ENCODE data around the gene DOCK11. TPM values are rescaled to one million over a fixed set of nuclear protein-coding genes. Genes with fewer than 3 reads are reported as not detected.
"Not testable (repeated sequence)": the region's sequence is repeated elsewhere in the genome, so short reads cannot be mapped to it uniquely, and the experiment has no call there.

Gene DOCK11
- total RNA-seq, 2 donors from 2014 or later: 3.1 to 3.4 TPM

- DNase-seq: no peak
- no peaks in the 10 kb centered on the region for H3K36me3 Mint-ChIP-seq (ENCODE audit: low read depth)
- Histone ChIP-seq H3K4me3 (ENCODE audit: low read length) (no peak overlapping the region), H3K4me1 (ENCODE audit: control insufficient read depth, insufficient read depth, low read length) (no peaks in the 10 kb centered on the region), H3K9me3 (ENCODE audit: control insufficient read depth, low read length) (no peaks in the 10 kb centered on the region), H3K9ac (ENCODE audit: extremely low read depth, low read length, poor library complexity, severe bottlenecking) (no peak overlapping the region), H3K27ac (ENCODE audit: low read depth, low read length) (no peak overlapping the region), H3K36me3 (ENCODE audit: control insufficient read depth, insufficient read depth, low read length) (no peaks in the 10 kb centered on the region), H3K27me3 (ENCODE audit: control insufficient read depth, insufficient read depth, low read length, poor library complexity, severe bottlenecking) (no peaks in the 10 kb centered on the region)
- no peak overlapping the region for H3K4me3 Mint-ChIP-seq
- no peaks in the 10 kb centered on the region for H3K4me1 Mint-ChIP-seq
- 93% methylated on average over 6 of the region's 6 CpGs; no CpG with 5 or more reads in 1 of the 2 experiments for WGBS, 2 experiments (ENCODE audit: insufficient coverage in 1 of 2, insufficient read length in 1 of 2)
- TF ChIP-seq CTCF (conservative IDR thresholded peaks at IDR 0.05): no peak
- H3K27ac Mint-ChIP-seq: no peak overlapping the region
- H3K9me3 Mint-ChIP-seq: peaks cover 42% of the 10 kb centered on the region
- no peaks in the 10 kb centered on the region for H3K27me3 Mint-ChIP-seq (ENCODE audit: insufficient read depth)
Observed at GRCh38 chrX:118474586-118474985, 21.0 kb upstream of the DOCK11 start.

- no peak for DNase-seq
- Mint-ChIP-seq H3K27ac (no peak overlapping the region), H3K4me3 (no peak overlapping the region), H3K4me1 (no peaks in the 10 kb centered on the region), H3K9me3 (peaks cover 38% of the 10 kb centered on the region), H3K36me3 (ENCODE audit: low read depth) (no peaks in the 10 kb centered on the region), H3K27me3 (ENCODE audit: insufficient read depth) (no peaks in the 10 kb centered on the region)
- no peak overlapping the region for H3K4me3 ChIP-seq (ENCODE audit: low read length)
- no peaks in the 10 kb centered on the region for H3K4me1 ChIP-seq (ENCODE audit: control insufficient read depth, insufficient read depth, low read length)
- H3K27me3 ChIP-seq (ENCODE audit: control insufficient read depth, insufficient read depth, low read length, poor library complexity, severe bottlenecking): no peaks in the 10 kb centered on the region
- no peak for TF ChIP-seq CTCF (conservative IDR thresholded peaks at IDR 0.05)
- no peaks in the 10 kb centered on the region for H3K36me3 ChIP-seq (ENCODE audit: control insufficient read depth, insufficient read depth, low read length)
- H3K9ac ChIP-seq (ENCODE audit: extremely low read depth, low read length, poor library complexity, severe bottlenecking): no peak overlapping the region
- no peaks in the 10 kb centered on the region for H3K9me3 ChIP-seq (ENCODE audit: control insufficient read depth, low read length)
- H3K27ac ChIP-seq (ENCODE audit: low read depth, low read length): no peak overlapping the region
- WGBS, 2 experiments (ENCODE audit: insufficient coverage in 1 of 2, insufficient read length in 1 of 2): 80 to 95% methylated on average over 2 to 4 of the region's 4 CpGs
Observed at GRCh38 chrX:118475903-118476302, 19.7 kb upstream of the DOCK11 start.

- no peaks in the 10 kb centered on the region for H3K9me3 ChIP-seq (ENCODE audit: control insufficient read depth, low read length)
- WGBS, 2 experiments (ENCODE audit: insufficient coverage in 1 of 2, insufficient read length in 1 of 2): 100% methylated on average over 1 of the region's 1 CpG; no CpG with 5 or more reads in 1 of the 2 experiments
Observed at GRCh38 chrX:118480172-118480571, 15.4 kb upstream of the DOCK11 start.

GRCh38 chrX:118482384-118482783, 13.2 kb upstream of the DOCK11 start:
- not testable (repeated sequence) for H3K4me3 ChIP-seq (ENCODE audit: low read length); H3K27me3 Mint-ChIP-seq (ENCODE audit: insufficient read depth); H3K4me3 Mint-ChIP-seq; H3K4me1 ChIP-seq (ENCODE audit: control insufficient read depth, insufficient read depth, low read length); H3K4me1 Mint-ChIP-seq; H3K27ac ChIP-seq (ENCODE audit: low read depth, low read length); H3K36me3 ChIP-seq (ENCODE audit: control insufficient read depth, insufficient read depth, low read length); H3K36me3 Mint-ChIP-seq (ENCODE audit: low read depth); H3K9ac ChIP-seq (ENCODE audit: extremely low read depth, low read length, poor library complexity, severe bottlenecking); H3K27ac Mint-ChIP-seq; H3K9me3 ChIP-seq (ENCODE audit: control insufficient read depth, low read length); H3K27me3 ChIP-seq (ENCODE audit: control insufficient read depth, insufficient read depth, low read length, poor library complexity, severe bottlenecking); DNase-seq
- H3K9me3 Mint-ChIP-seq: peaks cover 38% of the 10 kb centered on the region
- WGBS, 2 experiments (ENCODE audit: insufficient coverage in 1 of 2, insufficient read length in 1 of 2): 95 to 100% methylated on average over 2 to 4 of the region's 4 CpGs

More at GRCh38 chrX:118480172-118480571, 15.4 kb upstream of the DOCK11 start:
- Histone ChIP-seq H3K9ac (ENCODE audit: extremely low read depth, low read length, poor library complexity, severe bottlenecking) (no peak overlapping the region), H3K4me3 (ENCODE audit: low read length) (no peak overlapping the region), H3K27ac (ENCODE audit: low read depth, low read length) (no peak overlapping the region), H3K4me1 (ENCODE audit: control insufficient read depth, insufficient read depth, low read length) (no peaks in the 10 kb centered on the region), H3K36me3 (ENCODE audit: control insufficient read depth, insufficient read depth, low read length) (no peaks in the 10 kb centered on the region), H3K27me3 (ENCODE audit: control insufficient read depth, insufficient read depth, low read length, poor library complexity, severe bottlenecking) (no peaks in the 10 kb centered on the region)
- no peak for DNase-seq
- H3K9me3 Mint-ChIP-seq: peaks cover 39% of the 10 kb centered on the region
- no peaks in the 10 kb centered on the region for H3K36me3 Mint-ChIP-seq (ENCODE audit: low read depth)
- TF ChIP-seq CTCF (conservative IDR thresholded peaks at IDR 0.05): no peak
- H3K4me1 Mint-ChIP-seq: no peaks in the 10 kb centered on the region
- no peak overlapping the region for H3K4me3 Mint-ChIP-seq
- no peaks in the 10 kb centered on the region for H3K27me3 Mint-ChIP-seq (ENCODE audit: insufficient read depth)
- H3K27ac Mint-ChIP-seq: no peak overlapping the region
